ENCODE data around the gene HOXC12.
A peak's percentile ranks its signal among the peaks of the same experiment; 100 is the strongest.

Gene HOXC12

GRCh38 chr12:54005853-54006558 is 51.3 kb downstream of the HOXC12 start (continued):
- TF ChIP-seq ZNF10 (tag by site-specific recombination; IDR thresholded peaks at IDR 0.05) (no peak), TRIM28 (IDR thresholded peaks at IDR 0.05; ENCODE audit: borderline replicate concordance, low read length) (no peak), ZNF148 (tag by site-specific recombination; IDR thresholded peaks at IDR 0.05; ENCODE audit: borderline replicate concordance) (no peak), ZNF404 (tag by site-specific recombination; IDR thresholded peaks at IDR 0.05) (no peak), ZNF645 (tag by site-specific recombination; IDR thresholded peaks at IDR 0.05) (no peak), ZNF529 (tag by site-specific recombination; IDR thresholded peaks at IDR 0.05; ENCODE audit: insufficient replicate concordance) (no peak), KLF10 (tag by site-specific recombination; IDR thresholded peaks at IDR 0.05) (peak; percentile 59; the same call in 1 of the 2 replicates), ZNF18 (tag by site-specific recombination; IDR thresholded peaks at IDR 0.05) (peak; percentile 67), ZNF266 (tag by site-specific recombination; IDR thresholded peaks at IDR 0.05; ENCODE audit: low read depth) (no peak), KLF17 (tag by site-specific recombination; IDR thresholded peaks at IDR 0.05) (no peak), ZFP41 (tag by site-specific recombination; IDR thresholded peaks at IDR 0.05; ENCODE audit: borderline replicate concordance) (no peak), INSM2 (tag by site-specific recombination; IDR thresholded peaks at IDR 0.05) (no peak), ZNF488 (tag by site-specific recombination; IDR thresholded peaks at IDR 0.05) (no peak), PRDM2 (tag by site-specific recombination; IDR thresholded peaks at IDR 0.05; ENCODE audit: borderline replicate concordance) (no peak), ZBTB48 (tag by site-specific recombination; IDR thresholded peaks at IDR 0.05) (no peak), ZNF366 (tag by site-specific recombination; conservative IDR thresholded peaks at IDR 0.05) (no peak), PATZ1 (tag by site-specific recombination; IDR thresholded peaks at IDR 0.05) (peak; percentile 41), ZNF521 (tag by site-specific recombination; IDR thresholded peaks at IDR 0.05) (no peak), ZNF692 (tag by site-specific recombination; IDR thresholded peaks at IDR 0.05) (peak; percentile 77; the same call in 1 of the 2 replicates)

All from HEK293 (cell line).